GM19463 (cell line): Measurements from ENCODE around the gene RACK1.

ENCODE experiments used
- ATAC-seq: cut with Tn5 transposase; IDR thresholded peaks from one replicate; pipeline ENCODE4 v1.9.1; 2021; ENCODE audit warnings: mild to moderate bottlenecking, moderate library complexity; ENCODE audit not compliant: unreplicated experiment

The RACK1 gene

DNA sequence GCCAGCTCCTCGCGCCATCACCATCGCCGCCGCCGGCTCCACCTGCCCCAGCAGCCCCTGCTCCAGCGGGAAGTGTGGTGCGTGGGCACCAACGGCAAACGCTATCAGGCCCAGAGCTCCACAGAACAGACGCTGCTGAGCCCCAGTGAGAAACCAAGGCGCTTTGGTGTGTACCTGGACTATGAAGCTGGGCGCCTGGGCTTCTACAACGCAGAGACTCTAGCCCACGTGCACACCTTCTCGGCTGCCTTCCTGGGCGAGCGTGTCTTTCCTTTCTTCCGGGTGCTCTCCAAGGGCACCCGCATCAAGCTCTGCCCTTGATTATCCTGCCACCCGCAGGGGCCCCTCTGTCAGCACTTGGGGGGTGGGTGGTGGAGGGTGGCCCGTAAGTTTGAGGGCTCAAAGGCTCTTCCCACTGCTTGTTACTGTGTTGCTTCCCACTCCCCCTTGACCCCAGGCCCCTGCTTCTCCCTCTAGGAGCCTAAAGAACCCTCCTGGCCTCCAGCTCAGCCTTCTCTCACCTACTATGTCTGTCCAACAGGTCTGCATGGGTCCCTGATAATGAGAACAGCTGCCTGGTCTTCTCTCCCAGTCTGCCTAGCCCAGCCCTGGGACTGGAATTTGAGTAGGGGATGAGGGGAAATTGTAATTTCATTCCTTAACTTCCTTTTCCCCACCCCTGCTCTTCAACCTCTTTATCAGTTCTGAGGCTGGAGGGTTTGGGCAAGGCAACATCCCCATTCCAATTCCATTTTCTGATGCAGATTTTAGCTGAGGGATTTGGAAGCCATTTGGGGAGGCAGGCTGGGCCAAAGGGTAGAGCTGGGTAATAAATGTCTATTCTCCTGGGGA, 9.0 kb downstream of the RACK1 start:
- no peak for ATAC-seq

- no peak for ATAC-seq
Measured at GRCh38 chr5:181233801-181234454, 9.8 kb downstream of the RACK1 start.

DNA sequence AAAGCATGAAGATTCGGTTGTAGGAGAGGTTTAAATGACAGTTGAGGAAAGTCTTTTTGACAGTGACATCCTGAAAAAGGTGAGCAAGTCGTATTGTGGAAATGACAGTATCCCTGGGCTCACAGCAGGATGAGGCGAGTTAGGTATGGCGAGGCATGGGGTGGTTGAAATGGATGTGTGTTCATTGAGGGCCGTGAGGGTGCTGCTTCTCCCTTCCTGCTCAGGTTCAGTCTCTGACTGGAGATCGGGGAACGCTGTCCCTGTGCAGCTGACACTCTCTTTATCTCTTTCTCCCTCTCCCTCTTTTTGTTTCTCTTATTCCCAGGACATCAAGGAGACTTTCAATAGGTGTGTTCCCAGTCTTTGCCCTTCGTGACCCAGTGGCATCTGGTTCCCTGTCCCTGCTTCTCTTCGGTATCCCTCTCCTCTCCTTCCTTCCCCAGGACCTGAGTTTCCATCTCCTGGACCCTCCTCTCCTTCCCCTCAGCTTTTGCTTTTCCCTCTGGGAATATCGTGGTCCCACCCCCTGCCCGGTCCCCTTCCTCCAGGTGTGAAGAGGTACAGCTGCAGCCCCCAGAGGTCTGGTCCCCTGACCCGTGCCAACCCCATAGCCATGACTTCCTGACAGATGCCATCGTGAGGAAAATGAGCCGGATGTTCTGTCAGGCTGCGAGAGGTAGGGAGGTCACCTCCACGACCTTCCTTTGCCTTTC, 10.5 kb downstream of the RACK1 start:
- no peak for ATAC-seq

GRCh38 chr5:181232593-181232992, 11.1 kb downstream of the RACK1 start:
- no peak for ATAC-seq

DNA sequence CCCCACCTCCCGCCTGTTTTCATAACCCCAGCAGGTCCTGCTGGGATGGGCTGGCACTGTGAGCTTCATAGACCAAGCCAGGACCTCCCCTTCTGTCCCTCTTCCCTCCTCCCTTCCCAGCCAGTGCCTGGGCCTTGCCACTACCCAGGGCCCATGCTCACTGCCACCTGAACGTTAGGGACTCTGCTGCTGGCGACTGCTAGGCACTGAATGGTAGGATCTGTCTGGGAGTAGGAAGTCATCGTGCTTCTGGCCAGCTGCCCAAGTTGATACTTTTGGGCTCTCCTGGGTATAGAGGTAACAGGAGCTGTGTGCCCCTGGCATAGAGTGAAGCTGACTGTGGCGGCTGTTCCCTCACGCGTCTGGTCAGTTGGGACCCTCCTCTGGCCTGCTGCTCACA, 12.3 kb downstream of the RACK1 start:
- ATAC-seq, result no peak

- ATAC-seq, result no peak
Measured at GRCh38 chr5:181230551-181230950, 13.2 kb downstream of the RACK1 start.

GRCh38 chr5:181229996-181230395, 13.7 kb downstream of the RACK1 start:
- ATAC-seq, result no peak

- no peak for ATAC-seq
Measured at GRCh38 chr5:181224390-181225229, 19.1 kb downstream of the RACK1 start.

GRCh38 chr5:181223729-181224389, 19.8 kb downstream of the RACK1 start:
- ATAC-seq, result peak; percentile 1

- peak; percentile 53 for ATAC-seq
Measured at GRCh38 chr5:181223058-181223728, 20.5 kb downstream of the RACK1 start, which contains the start of gene TRIM41. Gene TRIM41, plus strand, starts transcription at chr5:181223281. Its CDS starts 719 bp downstream, at chr5:181224000.

GRCh38 chr5:181222630-181223057, 21.1 kb downstream of the RACK1 start:
- ATAC-seq, result no peak

- peak; percentile 24 for ATAC-seq
Measured at GRCh38 chr5:181221792-181222629, 21.7 kb downstream of the RACK1 start.

DNA sequence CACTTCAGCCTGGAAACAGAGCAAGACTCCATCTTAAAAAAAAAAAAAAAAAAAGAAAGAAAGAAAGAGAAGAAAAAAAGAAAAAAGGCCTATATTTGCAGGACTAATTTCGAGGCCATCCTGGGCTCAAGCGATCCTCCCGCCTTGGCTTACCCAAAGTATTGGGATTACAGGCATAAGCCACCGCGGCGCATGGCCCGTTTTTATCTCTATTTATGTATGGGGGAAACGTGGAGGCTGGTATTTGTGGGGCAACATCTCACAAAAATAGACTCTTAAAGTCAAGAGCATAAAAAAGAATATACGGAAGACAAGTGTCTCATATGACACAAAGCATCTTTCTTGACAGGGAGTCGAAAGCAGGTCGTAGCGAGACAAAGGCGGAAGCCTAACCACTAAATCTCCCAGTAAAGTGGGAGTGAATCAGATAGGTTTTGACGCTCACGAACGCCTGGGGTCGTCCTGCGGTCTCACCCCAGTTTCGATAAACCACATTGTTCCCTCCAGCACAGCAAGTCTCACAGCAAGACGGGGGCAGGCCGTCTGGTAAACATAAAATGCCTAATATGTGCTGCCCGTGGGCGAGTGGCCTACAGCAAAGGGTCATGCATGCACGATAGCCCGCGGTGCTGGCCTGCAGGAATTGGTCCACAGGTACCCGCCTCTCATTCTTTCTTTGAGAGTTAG, 22.5 kb downstream of the RACK1 start:
- ATAC-seq, result no peak

DNA sequence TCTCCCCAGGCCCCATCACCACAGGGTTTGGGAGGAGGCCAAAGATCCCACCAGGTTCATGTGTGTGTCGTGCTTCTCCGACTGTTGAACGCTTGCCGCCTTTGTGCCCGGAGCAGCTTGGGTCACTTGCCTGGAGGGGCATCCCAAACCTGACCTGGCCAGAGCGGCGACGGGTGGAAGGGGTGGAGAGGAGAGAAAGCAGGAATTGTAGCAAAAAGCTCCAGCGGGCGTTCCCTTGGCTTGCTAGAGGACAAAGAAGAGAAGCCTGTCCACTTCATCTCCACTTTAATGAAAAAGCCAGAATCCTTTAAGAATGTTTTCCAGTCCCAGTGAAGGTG, 23.6 kb downstream of the RACK1 start:
- no peak for ATAC-seq

DNA sequence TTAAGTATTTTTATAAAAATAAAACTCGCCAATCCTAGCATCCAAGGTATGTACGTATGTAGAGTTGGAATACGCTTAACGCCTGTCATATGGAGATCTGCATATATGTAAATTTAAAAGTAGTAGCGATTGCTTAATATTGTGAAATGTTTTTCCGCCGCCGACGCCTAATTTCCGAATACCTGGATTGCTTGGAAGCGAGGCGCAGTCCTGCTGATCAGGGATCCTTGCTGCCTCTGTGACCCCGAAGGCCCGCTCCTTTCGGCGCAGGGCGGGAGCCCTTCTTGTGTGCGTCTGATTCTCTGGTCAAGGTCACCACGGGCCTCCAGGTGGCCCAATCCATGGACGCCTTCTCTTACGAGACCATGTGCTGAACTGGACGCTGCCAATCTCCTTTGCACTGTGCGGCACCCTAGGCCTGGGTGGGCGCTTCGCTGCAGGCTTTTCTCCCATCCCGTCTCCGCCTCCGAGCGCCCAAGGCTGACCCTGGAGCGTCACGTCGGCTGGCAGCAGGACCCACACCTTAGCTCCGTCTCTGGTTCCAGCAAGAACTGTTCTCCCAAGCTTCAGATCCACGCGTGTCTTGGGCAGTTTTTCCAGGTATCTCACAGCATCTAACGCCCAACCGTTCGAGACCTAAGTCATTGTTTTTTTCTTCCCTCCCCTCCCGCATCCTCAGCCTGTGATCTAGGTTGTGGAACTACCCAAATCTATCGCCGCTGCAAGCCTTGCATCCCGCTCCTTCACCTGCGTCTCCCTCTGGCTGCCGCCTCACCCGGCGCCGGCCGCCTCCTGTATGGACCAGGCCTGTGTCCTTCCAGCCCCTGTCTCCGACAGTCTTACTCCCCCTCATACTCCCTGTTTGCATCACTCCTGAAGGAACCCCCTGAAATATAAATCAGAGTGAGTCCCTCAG, 24.2 kb downstream of the RACK1 start:
- no peak for ATAC-seq

- no peak for ATAC-seq
Measured at GRCh38 chr5:181218795-181219124, 24.9 kb downstream of the RACK1 start.

DNA sequence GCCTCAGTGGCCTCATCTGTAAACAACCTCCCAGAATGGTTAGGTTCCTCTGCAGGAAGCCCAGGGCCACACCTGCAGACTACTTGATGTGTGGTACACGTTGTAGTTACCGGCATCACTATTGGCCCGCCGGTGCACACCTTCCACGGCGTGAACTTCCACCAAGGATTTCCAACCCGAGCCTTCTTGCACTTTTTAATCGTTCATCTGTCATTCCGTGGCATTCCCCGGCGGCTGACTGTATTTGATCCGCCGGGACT, 26.0 kb downstream of the RACK1 start:
- ATAC-seq, result no peak
